PC-9 (cell line): ENCODE data around the gene KRT82.

ENCODE experiments used
- EZH2 ChIP-seq: fragments of 200-600 bp; sonication (generic); IDR thresholded peaks from 2 replicates; pipeline ENCODE4 v1.8.0; 2017; ENCODE audit warnings: antibody characterized with exemption, low read depth
- TF ChIP-seq, protein P1 (sequence below): fragments of 200-600 bp; sonication (generic); conservative IDR thresholded peaks from 2 replicates; pipeline ENCODE4 v1.6.1; 2017; ENCODE audit warnings: mixed run types, antibody characterized with exemption, mild to moderate bottlenecking, moderate library complexity

DNA sequence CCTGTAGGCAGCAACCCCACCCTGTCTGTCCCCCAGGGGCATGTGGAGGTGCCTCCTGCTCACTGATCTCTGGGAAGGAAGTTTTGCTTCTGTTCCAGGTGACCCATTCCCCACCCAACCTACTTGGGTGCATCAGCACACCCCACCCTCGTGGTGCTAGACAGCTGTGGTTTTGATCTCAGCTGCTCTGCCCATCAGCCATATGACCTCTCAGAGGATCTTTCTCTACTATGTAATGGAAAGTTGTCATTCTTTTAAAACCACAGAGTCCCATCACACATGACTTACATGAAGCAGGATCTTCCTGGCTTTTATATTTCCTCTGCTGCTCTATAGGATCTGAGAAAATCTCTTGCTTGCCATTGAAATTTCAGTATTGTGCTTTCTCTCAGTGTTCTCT, 13.5 kb upstream of the KRT82 start:
- TF ChIP-seq, protein P1, sequence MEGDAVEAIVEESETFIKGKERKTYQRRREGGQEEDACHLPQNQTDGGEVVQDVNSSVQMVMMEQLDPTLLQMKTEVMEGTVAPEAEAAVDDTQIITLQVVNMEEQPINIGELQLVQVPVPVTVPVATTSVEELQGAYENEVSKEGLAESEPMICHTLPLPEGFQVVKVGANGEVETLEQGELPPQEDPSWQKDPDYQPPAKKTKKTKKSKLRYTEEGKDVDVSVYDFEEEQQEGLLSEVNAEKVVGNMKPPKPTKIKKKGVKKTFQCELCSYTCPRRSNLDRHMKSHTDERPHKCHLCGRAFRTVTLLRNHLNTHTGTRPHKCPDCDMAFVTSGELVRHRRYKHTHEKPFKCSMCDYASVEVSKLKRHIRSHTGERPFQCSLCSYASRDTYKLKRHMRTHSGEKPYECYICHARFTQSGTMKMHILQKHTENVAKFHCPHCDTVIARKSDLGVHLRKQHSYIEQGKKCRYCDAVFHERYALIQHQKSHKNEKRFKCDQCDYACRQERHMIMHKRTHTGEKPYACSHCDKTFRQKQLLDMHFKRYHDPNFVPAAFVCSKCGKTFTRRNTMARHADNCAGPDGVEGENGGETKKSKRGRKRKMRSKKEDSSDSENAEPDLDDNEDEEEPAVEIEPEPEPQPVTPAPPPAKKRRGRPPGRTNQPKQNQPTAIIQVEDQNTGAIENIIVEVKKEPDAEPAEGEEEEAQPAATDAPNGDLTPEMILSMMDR = no peak
- TF ChIP-seq EZH2 = no peak
